Activated CD8-positive, alpha-beta memory T cell treated with anti-CD3 and anti-CD28 coated beads, Interleukin-2, amount 10 ng/mL, durations not matched to agents 7 days and 5 days (primary cell): Measurements from ENCODE around the gene MCC. TPM values are rescaled to one million over a fixed set of nuclear protein-coding genes. Genes with fewer than 3 reads are reported as not detected.
A peak's percentile ranks its signal among the peaks of the same experiment; 100 is the strongest.
"Not testable (repeated sequence)": the region's sequence is repeated elsewhere in the genome, so short reads cannot be mapped to it uniquely, and the experiment has no call there.

Experiments used
- ATAC-seq: fragments of 150-1000 bp; cut with Tn5 transposase; one replicate; pipeline ENCODE4 v1.10.0; 2021; ENCODE audit warnings: moderate library complexity
- CTCF ChIA-PET: fragments of 350-600 bp; sonication (Branson Sonifier 250); formaldehyde crosslinking; loops from one replicate; lab custom pipeline; 2021; ENCODE audit warnings: antibody characterized with exemption; lab: Charles Lee
- DNase-seq: peaks from one replicate; pipeline ENCODE4 v3.0.0-alpha.2; 2020
- H3K27ac Mint-ChIP-seq: one replicate; pipeline ENCODE4 v1.8.0; 2021; ENCODE audit warnings: mild to moderate bottlenecking, mixed read lengths
- H3K27me3 Mint-ChIP-seq: one replicate; pipeline ENCODE4 v1.8.0; 2021; ENCODE audit warnings: mixed read lengths
- H3K36me3 Mint-ChIP-seq: one replicate; pipeline ENCODE4 v1.8.0; 2021; ENCODE audit warnings: mild to moderate bottlenecking, mixed read lengths
- H3K4me1 Mint-ChIP-seq: one replicate; pipeline ENCODE4 v1.8.0; 2021; ENCODE audit warnings: mixed read lengths
- H3K4me3 Mint-ChIP-seq: one replicate; pipeline ENCODE4 v1.8.0; 2021; ENCODE audit warnings: mild to moderate bottlenecking, moderate library complexity, mixed read lengths
- H3K9me3 Mint-ChIP-seq: one replicate; pipeline ENCODE4 v1.8.0; 2022; ENCODE audit warnings: low read depth, mixed read lengths
- total RNA-seq, 2 experiments: library from RNA; stranded (reverse); gene quantifications; one replicate each; pipeline ENCODE4 v1.2.3, GENCODE V29; 2021

MCC gene
- total RNA-seq, 2 experiments from 2014 or later = 7.4 to 7.5 TPM

- CTCF ChIA-PET = interaction anchor here (1.0 to 1.8 kb wide), 2 partner anchors 10 to 52 kb away, joined by 3 to 5 read pairs; no protein-coding TSS in a partner anchor
- not testable (repeated sequence) for ATAC-seq
Observed at GRCh38 chr5:113073629-113074034, 414.6 kb downstream of the MCC start.

GRCh38 chr5:113071401-113071800 is 416.9 kb downstream of the MCC start:
- peaks cover 2% of the 10 kb centered on the region for H3K9me3 Mint-ChIP-seq
- no peak overlapping the region for H3K4me3 Mint-ChIP-seq
- CTCF ChIA-PET = interaction anchor here (1.0 kb wide), 1 partner anchor 19 kb away, joined by 3 read pairs; no protein-coding TSS in a partner anchor
- no peaks in the 10 kb centered on the region for H3K27me3 Mint-ChIP-seq
- H3K36me3 Mint-ChIP-seq = peaks cover 8% of the 10 kb centered on the region
- H3K4me1 Mint-ChIP-seq = no peaks in the 10 kb centered on the region
- H3K27ac Mint-ChIP-seq = no peak overlapping the region
- DNase-seq (no peak), ATAC-seq (no peak)

More at GRCh38 chr5:113073629-113074034, 414.6 kb downstream of the MCC start:
- H3K27me3 Mint-ChIP-seq, H3K27ac Mint-ChIP-seq, H3K4me3 Mint-ChIP-seq, H3K9me3 Mint-ChIP-seq, H3K4me1 Mint-ChIP-seq, DNase-seq: not testable (repeated sequence)
- peaks cover 12% of the 10 kb centered on the region for H3K36me3 Mint-ChIP-seq

GRCh38 chr5:113070901-113071300 is 417.4 kb downstream of the MCC start:
- H3K9me3 Mint-ChIP-seq = peaks cover 2% of the 10 kb centered on the region
- H3K4me3 Mint-ChIP-seq = no peak overlapping the region
- no peaks in the 10 kb centered on the region for H3K4me1 Mint-ChIP-seq
- ATAC-seq (no peak), DNase-seq (no peak)
- H3K36me3 Mint-ChIP-seq = peaks cover 8% of the 10 kb centered on the region
- CTCF ChIA-PET = no interaction called here
- H3K27me3 Mint-ChIP-seq = no peaks in the 10 kb centered on the region
- no peak overlapping the region for H3K27ac Mint-ChIP-seq

GRCh38 chr5:113068559-113068958 is 419.7 kb downstream of the MCC start:
- ATAC-seq = no peak
- no peaks in the 10 kb centered on the region for H3K27me3 Mint-ChIP-seq
- H3K27ac Mint-ChIP-seq = no peak overlapping the region
- H3K36me3 Mint-ChIP-seq = peaks cover 2% of the 10 kb centered on the region
- DNase-seq = no peak
- CTCF ChIA-PET = interaction anchor here (1.5 kb wide), 1 partner anchor 13 kb away, joined by 3 read pairs; no protein-coding TSS in a partner anchor
- H3K4me1 Mint-ChIP-seq = no peaks in the 10 kb centered on the region
- H3K4me3 Mint-ChIP-seq = no peak overlapping the region
- H3K9me3 Mint-ChIP-seq = no peaks in the 10 kb centered on the region

- Mint-ChIP-seq H3K27ac (no peak overlapping the region), H3K4me3 (no peak overlapping the region), H3K4me1 (peaks cover 7% of the 10 kb centered on the region), H3K36me3 (peaks cover 4% of the 10 kb centered on the region), H3K27me3 (no peaks in the 10 kb centered on the region), H3K9me3 (no peaks in the 10 kb centered on the region)
- CTCF ChIA-PET = no interaction called here
- ATAC-seq (no peak), DNase-seq (peak; percentile 22)
Observed at GRCh38 chr5:113067635-113068344, 420.5 kb downstream of the MCC start.

- CTCF ChIA-PET = no interaction called here
- Mint-ChIP-seq H3K4me3 (no peak overlapping the region), H3K27ac (no peak overlapping the region), H3K36me3 (peaks cover 4% of the 10 kb centered on the region), H3K9me3 (no peaks in the 10 kb centered on the region), H3K27me3 (no peaks in the 10 kb centered on the region), H3K4me1 (peaks cover 19% of the 10 kb centered on the region)
- DNase-seq (no peak), ATAC-seq (no peak)
Observed at GRCh38 chr5:113065626-113066025, 422.6 kb downstream of the MCC start.

GRCh38 chr5:113064806-113065205 is 423.4 kb downstream of the MCC start:
- Mint-ChIP-seq H3K4me1 (peaks cover 19% of the 10 kb centered on the region), H3K9me3 (no peaks in the 10 kb centered on the region), H3K4me3 (no peak overlapping the region), H3K27ac (no peak overlapping the region), H3K36me3 (peaks cover 4% of the 10 kb centered on the region), H3K27me3 (no peaks in the 10 kb centered on the region)
- CTCF ChIA-PET = no interaction called here
- ATAC-seq (no peak), DNase-seq (no peak)

- H3K4me1 Mint-ChIP-seq = peaks cover 19% of the 10 kb centered on the region
- CTCF ChIA-PET = interaction anchor here (1.1 kb wide), 1 partner anchor 266 kb away, joined by 3 read pairs; no protein-coding TSS in a partner anchor
- DNase-seq (no peak), ATAC-seq (no peak)
- no peak overlapping the region for H3K27ac Mint-ChIP-seq
- peaks cover 4% of the 10 kb centered on the region for H3K36me3 Mint-ChIP-seq
- no peaks in the 10 kb centered on the region for H3K27me3 Mint-ChIP-seq
- no peaks in the 10 kb centered on the region for H3K9me3 Mint-ChIP-seq
- no peak overlapping the region for H3K4me3 Mint-ChIP-seq
Observed at GRCh38 chr5:113063927-113064326, 424.3 kb downstream of the MCC start.

GRCh38 chr5:113062869-113063508 is 425.3 kb downstream of the MCC start:
- no peak overlapping the region for H3K4me3 Mint-ChIP-seq
- CTCF ChIA-PET = interaction anchor here (1.1 kb wide), 1 partner anchor 267 kb away, joined by 3 read pairs; no protein-coding TSS in a partner anchor
- no peaks in the 10 kb centered on the region for H3K9me3 Mint-ChIP-seq
- ATAC-seq (no peak), DNase-seq (no peak)
- H3K27me3 Mint-ChIP-seq = no peaks in the 10 kb centered on the region
- H3K27ac Mint-ChIP-seq = no peak overlapping the region
- peaks cover 19% of the 10 kb centered on the region for H3K4me1 Mint-ChIP-seq
- peaks cover 4% of the 10 kb centered on the region for H3K36me3 Mint-ChIP-seq

GRCh38 chr5:113061846-113062780 is 426.1 kb downstream of the MCC start:
- Mint-ChIP-seq H3K4me1 (peaks cover 19% of the 10 kb centered on the region), H3K27ac (peak overlapping the region; percentile 30), H3K36me3 (peaks cover 4% of the 10 kb centered on the region), H3K27me3 (no peaks in the 10 kb centered on the region), H3K9me3 (no peaks in the 10 kb centered on the region), H3K4me3 (no peak overlapping the region)
- peak; percentile 45 for ATAC-seq
- DNase-seq = no peak
- CTCF ChIA-PET = interaction anchor here (1.4 kb wide), 1 partner anchor 10 kb away, joined by 4 read pairs; no protein-coding TSS in a partner anchor

- DNase-seq (no peak), ATAC-seq (no peak)
- CTCF ChIA-PET = interaction anchor here (1.3 kb wide), 1 partner anchor 9 kb away, joined by 4 read pairs; no protein-coding TSS in a partner anchor
- Mint-ChIP-seq H3K27me3 (no peaks in the 10 kb centered on the region), H3K9me3 (no peaks in the 10 kb centered on the region), H3K36me3 (peaks cover 2% of the 10 kb centered on the region), H3K4me3 (no peak overlapping the region), H3K4me1 (peaks cover 19% of the 10 kb centered on the region), H3K27ac (no peak overlapping the region)
Observed at GRCh38 chr5:113060408-113061025, 427.7 kb downstream of the MCC start.

GRCh38 chr5:113059232-113060040 is 428.8 kb downstream of the MCC start:
- no peak for ATAC-seq
- CTCF ChIA-PET = interaction anchor here (1.3 kb wide), 1 partner anchor 10 kb away, joined by 4 read pairs; no protein-coding TSS in a partner anchor
- no peak for DNase-seq
- no peaks in the 10 kb centered on the region for H3K27me3 Mint-ChIP-seq
- H3K36me3 Mint-ChIP-seq = peaks cover 2% of the 10 kb centered on the region
- H3K4me3 Mint-ChIP-seq = no peak overlapping the region
- H3K9me3 Mint-ChIP-seq = no peaks in the 10 kb centered on the region
- peaks cover 19% of the 10 kb centered on the region for H3K4me1 Mint-ChIP-seq
- no peak overlapping the region for H3K27ac Mint-ChIP-seq
